Globus pallidus (tissue), 1 donor: ENCODE results near the gene CMTM3.
A peak's percentile ranks its signal among the peaks of the same experiment; 100 is the strongest.
"Not testable (repeated sequence)": the region's sequence is repeated elsewhere in the genome, so short reads cannot be mapped to it uniquely, and the experiment has no call there.

Experiments
- DNase-seq: peaks from one replicate; pipeline ENCODE4 v3.0.0-alpha.2; 2015; ENCODE audit warnings: low spot score

Gene CMTM3

DNA sequence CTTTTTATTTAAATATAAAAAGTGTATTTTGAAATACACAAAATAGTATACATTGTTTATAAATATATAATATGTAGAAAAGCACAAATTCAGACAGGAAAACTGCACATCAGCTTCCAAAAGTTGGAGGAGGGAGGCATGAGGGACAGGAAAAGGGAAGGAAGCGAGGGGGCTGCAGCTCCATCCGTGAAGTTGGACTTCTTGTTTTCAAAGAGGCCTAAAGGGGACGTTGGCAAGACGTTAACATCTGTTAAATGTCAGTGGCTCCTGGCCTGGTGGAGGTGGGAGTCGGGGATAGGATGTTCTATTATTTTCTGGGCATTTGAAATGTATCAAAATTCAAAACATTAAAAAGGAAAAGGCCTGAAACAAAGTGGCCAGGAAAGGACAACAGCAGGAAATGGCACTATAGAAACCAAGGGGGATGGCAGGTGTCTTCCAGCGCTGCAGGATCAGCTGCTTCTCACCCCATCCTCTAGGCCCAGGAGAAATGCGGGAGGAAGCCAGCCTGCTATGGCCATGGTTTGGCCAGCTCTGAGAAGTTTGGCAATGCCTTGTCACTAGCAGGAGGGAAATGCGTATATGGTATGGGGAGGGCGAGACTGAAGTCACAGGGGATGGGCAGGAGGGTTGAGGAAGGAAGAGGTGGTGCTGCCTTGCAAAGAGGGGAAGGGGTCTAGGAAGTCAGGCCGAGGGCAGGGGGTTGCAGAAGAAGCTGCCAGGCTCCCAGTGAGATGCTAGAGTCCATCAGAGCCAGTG, 18.8 kb upstream of the CMTM3 start:
- no peak for DNase-seq

DNA sequence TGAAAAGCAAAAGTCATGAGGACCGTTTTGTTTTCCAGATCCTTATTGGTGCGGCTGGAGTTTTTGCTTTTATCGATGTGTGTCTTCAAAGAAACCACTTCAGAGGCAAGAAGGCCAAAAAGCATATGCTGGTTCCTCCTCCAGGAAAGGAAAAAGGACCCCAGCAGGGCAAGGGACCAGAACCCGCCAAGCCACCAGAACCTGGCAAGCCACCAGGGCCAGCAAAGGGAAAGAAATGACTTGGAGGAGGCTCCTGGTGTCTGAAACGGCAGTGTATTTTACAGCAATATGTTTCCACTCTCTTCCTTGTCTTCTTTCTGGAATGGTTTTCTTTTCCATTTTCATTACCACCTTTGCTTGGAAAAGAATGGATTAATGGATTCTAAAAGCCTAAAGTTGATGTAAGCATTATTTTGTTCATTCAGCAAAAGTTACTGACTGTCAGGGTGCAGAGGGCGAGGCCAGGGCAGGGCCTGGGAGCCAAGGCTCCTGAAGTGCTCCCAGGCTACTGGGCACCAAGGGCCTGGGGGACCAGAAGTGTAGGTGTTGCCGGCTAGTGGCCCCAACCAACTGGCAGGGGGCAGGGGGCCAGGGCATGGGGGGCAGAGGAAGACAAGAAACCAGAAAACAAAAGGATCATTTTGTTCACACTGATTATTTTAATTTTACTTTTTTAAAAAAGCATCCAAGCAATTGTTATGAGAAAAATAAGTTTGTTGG, 16.5 kb upstream of the CMTM3 start:
- DNase-seq = no peak

DNA sequence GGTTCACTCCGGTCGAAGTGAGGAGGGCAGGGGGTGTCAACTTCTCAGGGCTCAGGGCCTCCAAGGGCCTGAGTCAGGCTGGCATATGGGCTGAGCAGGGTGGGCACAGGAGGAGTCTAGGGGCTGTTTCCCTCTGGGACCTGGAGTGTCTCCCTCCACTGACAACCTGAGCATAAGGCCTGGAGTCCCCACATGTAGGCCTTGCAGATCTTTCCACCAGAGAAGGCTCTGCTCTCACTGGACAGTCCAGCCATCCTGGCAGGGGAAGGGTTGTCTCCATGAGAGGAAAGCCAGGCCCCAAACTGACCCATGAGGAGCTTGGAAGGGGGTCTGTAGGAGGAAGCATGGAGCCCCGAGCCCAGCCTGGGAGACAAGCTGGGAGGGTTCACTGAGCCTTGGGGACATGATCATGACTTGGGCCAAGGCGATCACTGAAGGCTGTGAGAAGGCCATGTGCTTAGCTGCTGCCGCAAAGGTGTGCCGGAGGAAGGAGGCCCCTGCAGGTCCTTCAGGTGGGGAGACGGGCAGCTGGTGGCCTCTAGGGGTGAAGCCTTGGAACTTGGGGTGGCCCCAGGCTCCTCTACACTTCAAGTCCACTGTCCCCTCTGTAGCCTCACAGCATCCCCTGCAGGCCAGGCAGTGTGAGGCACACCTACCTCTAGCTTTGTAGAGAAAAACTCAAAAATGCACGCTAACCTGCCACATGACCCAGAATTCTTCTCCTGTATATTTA, 15.4 kb upstream of the CMTM3 start:
- DNase-seq = peak; percentile 53

DNA sequence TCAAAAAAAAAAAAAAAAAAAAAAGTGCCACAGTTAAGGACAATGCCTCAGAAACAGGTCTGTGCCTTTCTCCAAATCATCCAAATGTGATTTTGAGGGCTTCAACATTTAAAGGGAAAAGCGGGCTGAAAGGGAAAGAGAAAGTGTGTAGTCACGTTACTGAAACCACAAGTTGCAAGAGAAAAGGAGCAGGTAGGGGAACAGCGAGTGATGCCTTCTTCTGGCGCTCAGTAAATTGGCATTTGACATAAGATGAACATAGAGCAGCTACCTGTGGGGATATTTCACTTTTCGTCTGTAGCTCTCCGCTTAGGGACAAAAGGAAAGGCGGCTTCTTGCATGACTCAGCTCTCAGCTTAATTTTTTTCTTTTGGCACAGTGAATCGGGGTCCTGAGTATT, 14.2 kb upstream of the CMTM3 start:
- no peak for DNase-seq

DNA sequence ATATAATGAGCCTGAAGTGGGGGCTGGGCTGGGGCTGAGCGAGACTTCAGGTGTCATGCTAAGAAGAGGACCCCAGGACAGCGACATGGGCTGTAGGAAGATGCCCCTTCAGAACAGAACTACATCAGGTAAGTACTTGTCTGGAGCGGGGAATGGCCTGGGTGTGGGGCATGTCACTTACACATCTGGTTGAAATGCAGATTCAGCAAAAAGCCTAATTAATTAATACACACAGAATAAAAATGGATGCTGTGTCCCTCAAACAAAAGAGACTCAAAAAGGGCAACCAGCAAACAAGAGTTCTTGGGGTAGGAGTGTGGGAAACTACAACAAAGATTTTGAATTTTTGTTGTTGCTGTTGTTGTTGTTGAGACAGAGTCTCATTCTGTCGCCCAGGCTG, 13.5 kb upstream of the CMTM3 start:
- DNase-seq = no peak

DNA sequence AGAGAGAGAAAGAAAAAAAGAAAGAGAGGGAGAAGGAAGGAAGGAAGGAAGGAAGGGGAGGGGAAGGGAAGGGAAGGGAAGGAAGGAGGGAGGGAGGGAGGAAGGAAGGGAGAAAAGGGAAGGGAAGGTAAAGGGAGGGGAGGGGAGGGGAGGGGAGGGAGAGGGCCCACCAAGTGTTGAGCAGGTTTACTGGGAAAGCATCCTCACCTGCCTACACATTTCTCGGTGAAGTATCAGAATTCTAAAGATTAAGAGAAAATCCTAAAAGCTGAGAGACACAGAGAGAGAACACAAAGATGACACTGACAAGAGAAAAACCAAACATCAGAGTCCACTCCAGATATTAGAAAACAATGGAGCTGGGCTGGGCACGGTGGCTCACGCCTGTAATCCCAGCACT, 12.3 kb upstream of the CMTM3 start:
- DNase-seq = no peak

DNA sequence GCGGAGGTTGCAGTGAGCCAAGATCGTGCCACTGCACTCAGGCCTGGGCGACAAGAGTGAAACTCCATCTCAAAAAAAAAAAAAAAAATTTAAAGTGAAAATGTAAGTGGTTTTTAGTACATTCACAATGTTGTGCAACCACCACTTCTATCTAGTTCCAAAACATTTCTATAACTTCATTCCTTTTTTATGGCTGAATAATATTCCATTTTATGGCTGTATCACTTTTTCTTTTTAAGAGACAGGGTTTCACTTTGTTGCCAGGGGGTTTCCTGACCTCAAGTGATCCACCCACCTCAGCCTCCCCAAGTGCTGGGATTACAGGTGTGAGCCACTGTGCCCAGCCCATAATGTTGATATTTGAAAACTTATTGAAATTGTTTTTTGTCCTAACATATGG, 11.7 kb upstream of the CMTM3 start:
- DNase-seq = no peak

DNA sequence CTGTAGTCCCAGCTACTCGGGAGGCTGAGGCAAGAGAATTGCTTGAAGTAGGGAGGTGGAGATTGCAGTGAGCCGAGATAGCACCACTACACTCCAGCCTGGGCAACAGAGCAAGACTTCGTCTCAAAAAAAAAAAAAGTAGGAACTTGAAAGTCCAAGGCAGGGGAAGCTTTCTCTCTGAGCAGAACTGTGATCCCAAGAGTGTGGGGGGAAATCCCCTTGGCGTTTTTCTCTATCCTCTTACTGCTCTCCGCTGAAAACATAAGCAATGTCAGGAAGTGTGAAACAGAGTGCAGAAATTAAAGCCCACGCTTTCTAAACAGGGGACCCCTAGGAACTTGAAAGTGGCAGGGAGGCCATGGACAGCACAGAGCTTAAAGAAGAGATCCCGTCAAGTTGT, 9.8 kb upstream of the CMTM3 start:
- DNase-seq = no peak

DNA sequence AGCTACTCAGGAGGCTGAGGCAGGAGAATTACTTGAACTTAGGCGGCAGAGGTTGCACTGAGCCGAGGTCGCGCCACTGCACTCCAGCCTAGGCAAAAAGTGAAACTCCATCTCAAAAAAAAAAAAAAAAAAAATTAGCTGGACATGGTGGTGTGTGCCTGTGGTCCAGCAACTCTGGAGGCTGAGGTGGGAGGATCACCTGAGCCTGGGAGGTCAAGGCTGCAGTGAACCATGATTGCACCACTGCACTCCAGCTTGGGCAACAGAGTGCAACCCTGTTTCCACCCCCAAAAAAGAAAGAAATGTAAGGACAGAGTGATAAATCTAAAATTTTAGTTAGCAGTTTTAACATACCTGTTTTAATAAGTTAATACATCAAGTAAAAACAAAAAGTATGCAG, 7.9 kb upstream of the CMTM3 start:
- DNase-seq = not testable (repeated sequence)

DNA sequence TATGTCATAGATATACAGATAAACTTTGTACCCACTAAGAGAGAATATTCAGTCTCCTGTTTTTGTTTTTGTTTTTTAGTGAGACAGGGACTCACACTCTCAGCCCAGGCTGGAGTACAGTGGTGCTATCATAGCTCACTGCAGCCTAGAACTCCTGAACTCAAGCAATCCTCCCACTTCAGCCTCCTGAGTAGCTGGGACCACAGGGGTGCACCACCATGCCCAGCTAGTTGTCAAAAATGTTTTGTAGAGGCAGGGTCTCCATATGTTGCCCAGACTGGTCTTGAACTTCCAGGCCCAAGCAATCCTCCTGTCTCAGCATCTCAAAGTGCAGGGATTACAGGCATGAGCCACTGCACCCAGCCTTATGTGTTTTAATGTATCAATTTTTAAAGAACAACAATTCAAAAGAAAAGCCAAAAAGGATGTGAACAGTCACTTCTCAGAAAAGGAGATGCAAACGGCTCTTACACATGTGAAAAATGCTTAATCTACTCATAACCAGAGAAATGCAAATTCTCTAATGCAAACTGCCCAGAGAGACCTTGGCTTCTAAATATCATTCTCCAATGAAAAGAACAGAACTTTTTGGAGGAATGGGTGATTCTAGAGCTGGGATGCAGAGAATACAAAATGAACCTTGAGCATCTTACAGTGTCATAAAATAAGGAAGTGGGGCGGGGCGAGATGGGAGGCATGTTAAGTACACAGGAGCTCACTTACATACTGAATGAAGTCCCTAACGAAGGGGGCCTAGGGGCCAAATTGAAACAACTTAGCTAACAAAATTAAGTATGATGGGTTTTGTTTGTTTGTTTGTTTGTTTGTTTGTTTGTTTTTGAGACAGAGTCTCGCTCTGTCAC, 7.3 kb upstream of the CMTM3 start:
- DNase-seq = no peak

DNA sequence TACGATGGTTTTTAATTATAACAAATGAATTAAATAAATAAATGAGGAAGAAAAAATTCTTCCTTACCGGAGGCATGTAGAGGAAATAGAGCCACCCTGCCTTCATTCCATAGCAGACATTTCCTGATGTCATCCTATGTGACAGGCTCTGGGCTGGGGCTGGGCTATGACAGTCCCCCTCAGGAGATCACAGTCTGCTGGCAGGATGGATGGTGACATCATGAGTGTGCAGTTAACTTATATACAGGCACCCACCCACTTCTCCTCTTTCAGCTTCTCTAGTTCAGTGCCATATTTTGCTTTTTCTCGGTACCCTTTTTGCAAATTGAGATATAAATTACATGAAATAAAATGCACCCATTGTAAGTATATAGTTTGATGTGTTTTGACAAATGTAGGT, 6.4 kb upstream of the CMTM3 start:
- DNase-seq = no peak

DNA sequence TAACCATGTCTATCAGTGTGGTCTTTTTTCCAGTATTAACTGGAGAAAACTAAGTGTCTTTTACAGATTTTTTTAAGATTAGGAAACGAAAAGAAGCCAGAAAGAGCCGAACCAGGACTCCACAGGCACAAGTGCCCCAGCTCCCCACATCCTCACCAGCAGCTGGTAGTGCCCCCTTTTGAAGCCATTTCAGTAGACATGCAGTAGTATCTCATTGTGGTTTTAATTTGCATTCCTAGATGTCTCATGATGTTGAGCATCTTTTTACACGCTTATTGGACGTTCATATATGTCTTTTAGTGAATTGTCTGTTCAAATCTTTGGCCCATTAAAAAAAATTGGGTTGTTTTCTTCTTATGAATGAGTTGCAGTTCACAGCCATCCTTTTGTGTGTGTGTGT, 4.8 kb upstream of the CMTM3 start:
- no peak for DNase-seq

DNA sequence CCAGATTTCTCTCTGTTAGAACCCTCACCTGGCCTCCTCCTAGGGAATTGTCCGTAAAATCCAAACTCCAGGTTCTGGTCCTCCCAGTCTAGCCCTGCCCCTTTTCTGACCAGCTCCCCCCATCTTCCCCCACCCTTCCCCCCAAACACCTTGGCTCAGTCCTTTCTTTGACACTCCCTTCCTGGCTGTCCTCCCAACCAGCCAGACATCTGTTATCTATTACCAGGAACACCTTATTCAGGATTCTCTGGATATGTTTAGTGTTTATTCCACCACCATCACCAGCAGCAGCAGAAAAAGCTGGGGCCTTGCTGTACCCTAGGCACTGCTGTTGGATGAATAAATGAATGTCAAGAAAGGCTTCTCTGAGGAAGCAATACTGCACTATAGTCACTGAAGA, 4.0 kb upstream of the CMTM3 start:
- DNase-seq = no peak

DNA sequence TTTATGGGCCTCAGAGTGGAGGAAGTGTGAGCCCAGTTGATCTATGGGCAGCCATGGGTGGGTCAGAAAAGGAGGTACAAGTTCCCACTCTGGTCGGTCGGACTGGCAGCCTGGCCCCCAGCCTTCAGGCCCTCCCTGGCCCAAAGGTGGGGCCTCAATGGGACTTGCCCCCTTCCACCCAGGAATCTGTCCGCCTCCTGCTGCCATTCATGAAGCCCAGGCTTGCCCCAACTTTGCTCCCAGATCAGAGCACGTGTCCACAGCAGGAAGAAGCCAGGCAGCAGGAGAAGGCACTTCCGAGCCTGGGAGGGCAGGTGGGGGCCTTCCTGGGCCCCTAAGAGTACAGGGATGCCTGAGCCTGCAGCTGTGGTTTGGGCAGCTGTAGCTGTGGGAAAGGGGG, 3.0 kb upstream of the CMTM3 start:
- DNase-seq = no peak

DNA sequence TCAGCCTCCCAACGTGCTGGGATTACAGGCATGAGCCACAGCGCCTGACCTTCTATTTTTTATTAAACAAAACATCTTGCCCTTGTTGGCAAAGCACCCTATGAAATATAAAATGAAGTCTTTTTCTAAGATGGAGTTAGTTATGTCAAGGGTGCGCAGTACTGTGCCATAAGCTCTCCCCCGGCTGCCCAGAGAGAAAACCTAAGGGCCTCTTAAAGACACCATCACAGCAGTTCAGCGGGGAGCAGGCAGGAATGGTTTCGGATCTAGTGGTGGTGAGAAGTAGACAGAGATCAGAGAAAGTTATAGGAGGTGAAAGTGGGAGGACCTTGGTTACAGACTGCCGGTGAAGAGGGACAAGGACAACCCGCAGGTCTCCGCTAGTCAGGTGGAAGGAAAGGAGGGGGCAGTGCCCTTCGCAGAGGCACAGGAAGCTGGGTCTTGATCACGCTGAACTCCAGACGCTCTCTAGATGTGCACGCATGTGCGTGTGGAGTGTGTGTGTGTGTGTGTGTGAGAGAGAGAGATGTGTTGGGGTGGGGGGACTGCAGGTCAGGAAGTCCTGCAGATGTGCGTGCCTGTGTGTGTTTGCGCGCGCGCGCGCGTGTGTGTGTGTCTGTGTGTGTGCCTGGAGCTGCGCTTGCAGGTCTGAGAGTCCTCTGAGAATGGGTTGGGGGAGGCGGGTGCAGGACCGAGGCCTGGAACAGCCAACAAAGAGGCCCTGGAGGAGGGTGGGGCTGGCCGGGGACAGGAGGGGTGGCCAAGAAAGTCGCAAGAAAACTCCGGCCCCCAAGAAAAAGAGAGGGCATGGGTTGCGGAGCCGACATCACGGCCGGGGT, 748 bp upstream of the CMTM3 start:
- DNase-seq = no peak

DNA sequence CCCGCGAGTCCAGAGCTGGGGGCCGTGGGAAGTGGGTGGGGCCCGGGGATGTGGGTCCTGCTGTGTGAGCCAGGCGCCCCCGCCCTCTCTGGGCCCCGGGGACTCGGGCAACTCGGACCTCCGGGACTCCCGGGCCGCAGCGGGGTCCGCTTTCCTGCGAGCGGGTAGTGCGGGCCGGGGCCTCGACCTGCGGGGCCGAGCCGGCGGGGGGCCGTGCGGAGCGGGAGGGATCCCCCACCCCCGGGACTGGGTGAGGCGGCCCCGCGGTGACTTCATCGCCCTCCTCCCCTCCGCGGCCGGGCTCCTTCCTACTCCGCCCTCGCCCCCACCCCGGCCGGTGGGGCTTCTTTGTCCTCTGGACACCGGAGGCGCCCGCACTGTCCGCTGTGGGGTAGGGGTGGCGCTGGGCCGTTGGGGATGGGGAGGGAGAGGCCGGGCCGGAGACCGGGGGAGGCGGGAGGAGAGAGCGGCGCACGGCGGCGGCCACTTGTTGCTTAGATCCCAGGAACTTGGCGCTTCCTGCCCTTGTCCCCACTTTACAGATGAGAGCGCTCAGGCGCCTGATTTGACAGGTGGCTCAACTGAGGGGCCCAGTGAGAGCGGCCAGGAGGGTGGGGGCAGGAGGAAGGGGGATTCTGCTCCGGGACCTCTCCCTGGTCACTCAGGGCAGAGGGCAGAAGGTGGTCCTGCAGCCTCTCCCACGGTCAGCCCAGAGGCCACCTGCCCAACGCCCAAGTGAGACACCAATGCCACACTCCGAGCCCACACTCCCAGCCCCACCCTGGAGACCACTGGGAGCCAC, 874 bp downstream of the CMTM3 start:
- no peak for DNase-seq

DNA sequence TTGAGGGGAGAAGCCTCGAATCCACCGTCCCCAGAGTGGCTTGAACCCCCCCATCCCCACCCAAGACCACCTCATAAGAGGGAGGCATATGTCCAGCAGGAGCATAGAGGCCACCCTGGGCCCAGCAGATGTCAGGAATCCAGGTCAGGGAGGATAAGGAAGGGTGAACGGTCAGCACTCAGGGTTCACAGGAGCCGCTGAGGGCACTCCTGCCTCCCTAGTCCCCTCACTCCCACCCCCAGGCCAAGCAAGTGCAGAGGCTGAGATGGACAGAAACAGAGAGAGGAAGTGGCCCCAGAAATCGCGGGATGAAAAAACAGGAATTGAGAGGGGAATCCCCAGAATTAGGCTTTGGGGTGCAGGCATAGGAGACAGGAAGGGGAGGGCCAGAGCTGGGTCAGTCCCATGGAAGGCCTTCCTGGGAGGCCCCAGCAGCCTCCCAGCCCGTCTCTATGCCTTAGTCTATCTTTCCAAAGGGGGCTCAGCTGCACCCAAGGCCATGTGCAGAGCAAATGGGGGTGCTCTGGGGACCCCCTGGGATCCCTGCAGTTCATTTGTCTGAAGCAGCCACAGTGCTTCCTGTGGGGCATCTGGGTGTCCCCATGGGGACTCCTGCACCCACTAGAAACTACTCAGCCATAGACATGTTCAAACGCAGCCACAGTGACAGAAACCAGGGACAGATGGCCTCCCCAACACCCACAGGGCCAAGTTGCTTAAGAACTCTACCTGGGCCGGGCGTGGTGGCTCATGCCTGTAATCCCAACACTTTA, 1.7 kb downstream of the CMTM3 start:
- no peak for DNase-seq

DNA sequence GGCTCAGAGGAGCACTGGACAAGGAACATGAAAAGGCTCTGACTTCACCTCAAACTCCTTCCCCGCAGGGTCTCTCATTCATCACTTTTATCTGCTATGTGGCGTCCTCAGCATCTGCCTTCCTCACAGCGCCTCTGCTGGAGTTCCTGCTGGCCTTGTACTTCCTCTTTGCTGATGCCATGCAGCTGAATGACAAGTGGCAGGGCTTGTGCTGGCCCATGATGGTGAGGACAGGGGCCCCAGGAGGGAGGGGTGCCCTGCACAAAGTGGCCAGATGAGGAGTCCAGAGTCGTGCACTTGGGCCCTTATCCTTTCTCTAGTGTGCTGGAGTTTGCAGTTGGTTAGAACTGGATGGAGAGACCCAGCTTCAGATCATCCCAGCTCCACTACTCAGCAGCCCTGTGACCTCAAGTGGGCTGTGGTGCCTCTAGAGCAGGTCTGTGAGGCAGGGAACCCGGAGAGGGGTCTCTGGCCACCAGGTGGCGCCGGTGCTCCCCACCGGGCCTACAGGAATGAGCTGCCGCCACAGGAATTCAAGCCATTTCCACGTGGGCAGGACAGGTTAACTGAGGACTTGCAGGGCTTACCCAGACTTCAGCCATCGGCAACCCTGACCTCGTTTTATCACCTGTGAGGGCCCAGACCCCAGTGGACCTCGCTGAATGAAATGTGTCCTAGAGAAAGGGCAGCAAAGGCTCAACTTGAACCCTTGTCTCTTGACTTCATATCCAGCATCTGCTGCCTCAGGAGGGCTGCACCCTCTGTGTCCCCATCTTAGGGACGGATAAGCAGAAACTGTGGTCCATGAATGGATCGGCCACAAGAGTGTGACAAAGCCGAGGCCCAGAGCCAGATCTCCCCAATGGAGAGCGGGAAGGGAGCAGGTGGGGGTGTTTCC, 4.0 kb downstream of the CMTM3 start:
- peak; percentile 61 for DNase-seq

DNA sequence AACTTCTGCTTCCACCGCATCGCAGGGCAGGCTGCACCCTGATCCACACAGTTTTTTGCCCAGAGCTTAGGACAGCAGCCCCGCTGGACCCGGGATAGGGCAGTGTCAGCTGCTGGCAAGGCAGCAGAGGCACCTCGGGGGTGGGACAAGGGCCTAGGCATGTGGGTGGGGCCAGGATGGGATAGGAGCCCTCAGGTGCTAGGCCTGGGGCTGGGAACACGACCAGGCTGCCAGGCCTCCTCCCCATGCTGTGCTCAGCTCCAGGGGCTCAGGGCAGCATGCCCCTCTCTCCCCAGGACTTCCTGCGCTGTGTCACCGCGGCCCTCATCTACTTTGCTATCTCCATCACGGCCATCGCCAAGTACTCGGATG, 4.6 kb downstream of the CMTM3 start:
- DNase-seq = no peak
